Prostate gland (tissue), 2 donors: ENCODE measurements around the gene SPON2. TPM values are rescaled to one million over a fixed set of nuclear protein-coding genes. Genes with fewer than 3 reads are reported as not detected.

Experiments used
- DNase-seq: peaks from one replicate; pipeline ENCODE4 v3.0.0-alpha.2; 2019; ENCODE audit warnings: low spot score
- H3K27ac ChIP-seq, 2 donors: fragments of 200-600 bp; sonication (generic); 2 replicates each; pipeline ENCODE4 v1.5.1; 2017 to 2019
- H3K27me3 ChIP-seq: fragments of 200-600 bp; sonication (generic); replicated peaks from 2 replicates; pipeline ENCODE4 v1.5.1; 2019; ENCODE audit not compliant: insufficient read depth
- H3K36me3 ChIP-seq, 2 donors: fragments of 200-600 bp; sonication (generic); 1 replicate in 1 of 2; 2 replicates in 1 of 2; pipeline versions ENCODE4 v1.5.1 to v1.8.1; 2017 to 2019
- H3K4me1 ChIP-seq: fragments of 200-600 bp; sonication (generic); replicated peaks from 2 replicates; pipeline ENCODE4 v1.5.1; 2019
- H3K4me3 ChIP-seq, 2 donors: fragments of 200-600 bp; sonication (generic); 2 replicates each; pipeline ENCODE4 v1.5.1; 2017 to 2019
- H3K9me3 ChIP-seq: fragments of 200-600 bp; sonication (generic); 2 replicates; pipeline ENCODE4 v1.5.1; 2017
- POLR2A ChIP-seq: fragments of 450-650 bp; IDR thresholded peaks from one replicate; pipeline ENCODE4 v1.6.1; 2016; ENCODE audit warnings: antibody characterized with exemption, mild to moderate bottlenecking
- POLR2AphosphoS5 ChIP-seq: sonication (generic); formaldehyde crosslinking; IDR thresholded peaks from one replicate; pipeline ENCODE4 v1.6.1; 2017; ENCODE audit warnings: antibody characterized with exemption
- WGBS: methylation state at CpG from one replicate; pipeline ENCODE4 v1.1.5; 2018; 5-methylcytosine and 5-hydroxymethylcytosine counted together
- intact Hi-C: fragments of 100-400 bp; cut with DNase I; formaldehyde crosslinking; loops from one replicate; pipeline ENCODE4 v1.14.2; 2022
- total RNA-seq, 2 donors: library from RNA; depleted of rRNA; stranded (reverse); fragments of >200 nt; gene quantifications; one replicate each; pipeline ENCODE4 v1.1.0, GENCODE V29; 2016
- TF ChIP-seq, protein P1 (sequence below), 4 experiments: fragments of 200-600 bp in 2 of 4; fragments of 450-650 bp in 2 of 4; sonication (generic) in 2 of 4; IDR thresholded peaks; 1 replicate in 3 of 4; 2 replicates in 1 of 4; pipeline ENCODE4 v1.5.1; 2016 to 2019; ENCODE audit warnings: antibody characterized with exemption in 4 of 4, mild to moderate bottlenecking in 2 of 4, moderate library complexity in 2 of 4

The SPON2 gene
- total RNA-seq, 2 donors from 2014 or later = 107 to 134 TPM

DNA sequence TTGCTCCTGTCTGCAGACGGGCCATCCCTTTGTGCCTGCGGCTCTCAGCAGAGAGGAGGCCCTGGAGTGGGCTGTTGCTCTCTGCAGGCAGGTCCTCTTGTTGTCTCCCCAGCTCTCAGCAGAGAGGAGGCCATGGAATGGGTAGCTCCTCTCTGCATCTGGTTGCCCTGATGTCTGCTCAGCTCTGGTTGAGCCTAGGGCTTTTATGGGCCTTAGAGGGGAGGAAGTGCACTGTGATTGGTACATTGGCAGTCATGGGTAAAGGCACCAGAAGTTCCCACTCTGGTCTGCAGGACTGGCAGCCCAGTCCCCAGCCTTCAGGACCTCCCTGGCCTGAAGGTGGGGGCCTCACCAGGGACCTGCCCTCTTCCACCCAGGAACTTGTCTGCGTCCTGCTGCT is 21.5 kb downstream of the SPON2 start:
- WGBS = 77% methylated on average over 3 of the region's 3 CpGs
- H3K9me3 ChIP-seq = no peaks in the 10 kb centered on the region
- intact Hi-C loops = no loop called here
- H3K36me3 ChIP-seq = no peaks in the 10 kb centered on the region
- H3K4me3 ChIP-seq = no peak overlapping the region
- no peaks in the 10 kb centered on the region for H3K27me3 ChIP-seq
- H3K4me1 ChIP-seq = peaks cover 6% of the 10 kb centered on the region
- TF ChIP-seq POLR2A = no peak
- TF ChIP-seq POLR2AphosphoS5 = no peak
- TF ChIP-seq, protein P1, sequence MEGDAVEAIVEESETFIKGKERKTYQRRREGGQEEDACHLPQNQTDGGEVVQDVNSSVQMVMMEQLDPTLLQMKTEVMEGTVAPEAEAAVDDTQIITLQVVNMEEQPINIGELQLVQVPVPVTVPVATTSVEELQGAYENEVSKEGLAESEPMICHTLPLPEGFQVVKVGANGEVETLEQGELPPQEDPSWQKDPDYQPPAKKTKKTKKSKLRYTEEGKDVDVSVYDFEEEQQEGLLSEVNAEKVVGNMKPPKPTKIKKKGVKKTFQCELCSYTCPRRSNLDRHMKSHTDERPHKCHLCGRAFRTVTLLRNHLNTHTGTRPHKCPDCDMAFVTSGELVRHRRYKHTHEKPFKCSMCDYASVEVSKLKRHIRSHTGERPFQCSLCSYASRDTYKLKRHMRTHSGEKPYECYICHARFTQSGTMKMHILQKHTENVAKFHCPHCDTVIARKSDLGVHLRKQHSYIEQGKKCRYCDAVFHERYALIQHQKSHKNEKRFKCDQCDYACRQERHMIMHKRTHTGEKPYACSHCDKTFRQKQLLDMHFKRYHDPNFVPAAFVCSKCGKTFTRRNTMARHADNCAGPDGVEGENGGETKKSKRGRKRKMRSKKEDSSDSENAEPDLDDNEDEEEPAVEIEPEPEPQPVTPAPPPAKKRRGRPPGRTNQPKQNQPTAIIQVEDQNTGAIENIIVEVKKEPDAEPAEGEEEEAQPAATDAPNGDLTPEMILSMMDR (IDR thresholded peaks at IDR 0.05) = no peak
- H3K27ac ChIP-seq = no peak overlapping the region
- no peak for DNase-seq

- WGBS = 31% methylated on average over 1 of the region's 1 CpG
- no peak overlapping the region for H3K4me3 ChIP-seq
- no peak overlapping the region for H3K27ac ChIP-seq
- TF ChIP-seq, protein P1 (IDR thresholded peaks at IDR 0.05) = no peak
- no peak for TF ChIP-seq POLR2A
- no peak for TF ChIP-seq POLR2AphosphoS5
- no peaks in the 10 kb centered on the region for H3K36me3 ChIP-seq
- no peak for DNase-seq
- H3K4me1 ChIP-seq = no peaks in the 10 kb centered on the region
- intact Hi-C loops = no loop called here
- no peaks in the 10 kb centered on the region for H3K9me3 ChIP-seq
- H3K27me3 ChIP-seq = no peaks in the 10 kb centered on the region
These were observed 32.5 kb downstream of the SPON2 start for GRCh38 chr4:1139860-1140259.

DNA sequence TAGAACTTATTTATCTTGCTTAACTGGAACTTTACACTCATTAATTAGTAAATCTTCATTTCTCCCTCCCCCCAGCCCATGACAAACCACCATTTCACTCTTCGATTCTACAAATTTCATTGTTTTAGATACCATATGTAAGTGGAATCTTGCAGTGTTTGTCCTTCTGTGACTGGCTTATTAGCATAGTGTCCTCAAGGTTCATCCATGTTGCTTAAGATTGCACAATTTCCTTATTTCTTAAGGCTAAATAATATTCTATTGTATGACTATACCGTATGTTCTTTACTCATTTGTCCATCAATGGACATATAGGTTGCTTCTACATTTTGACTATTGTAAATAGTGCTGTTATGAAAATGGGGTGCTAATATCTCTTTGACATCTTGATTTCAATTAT is 34.5 kb downstream of the SPON2 start:
- no peaks in the 10 kb centered on the region for H3K9me3 ChIP-seq
- H3K27ac ChIP-seq = no peak overlapping the region
- 76% methylated on average over 2 of the region's 2 CpGs for WGBS
- TF ChIP-seq, protein P1 (IDR thresholded peaks at IDR 0.05) = no peak
- TF ChIP-seq POLR2AphosphoS5 = no peak
- TF ChIP-seq POLR2A = no peak
- H3K4me3 ChIP-seq = no peak overlapping the region
- no peaks in the 10 kb centered on the region for H3K4me1 ChIP-seq
- no peaks in the 10 kb centered on the region for H3K27me3 ChIP-seq
- no peak for DNase-seq
- H3K36me3 ChIP-seq = no peaks in the 10 kb centered on the region
- intact Hi-C loops = no loop called here

DNA sequence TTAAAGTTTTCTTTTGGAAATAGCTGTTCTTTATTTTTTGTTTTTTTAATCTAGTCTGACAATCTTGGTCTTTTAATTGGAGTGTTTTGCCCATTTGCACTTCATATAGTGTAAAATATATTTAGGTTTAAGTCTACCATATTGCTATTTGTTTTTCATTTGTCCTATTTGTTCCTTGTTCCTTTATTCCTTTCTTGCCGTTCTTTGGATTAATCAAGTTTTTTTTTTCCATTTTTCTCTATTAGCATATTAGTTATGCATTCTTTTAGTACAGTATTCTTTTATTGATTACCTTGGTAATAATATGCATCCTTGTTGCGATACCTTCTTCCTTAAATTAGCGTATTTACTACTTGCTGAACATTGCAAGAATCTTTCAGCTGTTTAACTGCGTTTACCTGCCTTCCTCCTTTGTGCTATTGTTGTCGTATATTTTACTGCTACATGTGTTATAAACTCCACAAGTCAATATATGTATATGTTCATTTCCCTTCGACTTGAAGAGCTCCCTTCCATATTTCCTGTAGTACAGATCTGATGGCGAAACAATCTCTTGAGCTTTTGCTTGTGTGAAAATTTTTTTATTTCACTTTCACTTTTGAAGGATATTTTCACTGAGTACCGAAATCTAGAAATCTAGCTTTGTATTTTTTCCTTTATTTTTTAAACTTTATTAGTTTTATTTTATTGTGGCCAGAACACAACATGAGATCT is 35.2 kb downstream of the SPON2 start:
- 60% methylated on average over 8 of the region's 8 CpGs for WGBS
- Histone ChIP-seq H3K27ac (no peak overlapping the region), H3K36me3 (no peaks in the 10 kb centered on the region), H3K27me3 (no peaks in the 10 kb centered on the region), H3K4me1 (no peaks in the 10 kb centered on the region), H3K9me3 (no peaks in the 10 kb centered on the region), H3K4me3 (no peak overlapping the region)
- intact Hi-C loops = no loop called here
- TF ChIP-seq POLR2A (no peak), POLR2AphosphoS5 (no peak)
- TF ChIP-seq, protein P1 (IDR thresholded peaks at IDR 0.05) = no peak
- no peak for DNase-seq

- Histone ChIP-seq H3K27ac (no peak overlapping the region), H3K9me3 (no peaks in the 10 kb centered on the region), H3K36me3 (no peaks in the 10 kb centered on the region), H3K27me3 (no peaks in the 10 kb centered on the region), H3K4me1 (no peaks in the 10 kb centered on the region), H3K4me3 (no peak overlapping the region)
- TF ChIP-seq POLR2AphosphoS5 (no peak), POLR2A (no peak)
- TF ChIP-seq, protein P1 (IDR thresholded peaks at IDR 0.05) = no peak
- intact Hi-C loops = no loop called here
- WGBS = 36% methylated on average over 4 of the region's 4 CpGs
- DNase-seq = no peak
These were observed 36.3 kb downstream of the SPON2 start for GRCh38 chr4:1136048-1136447.
